DOHH2 (cell line): ENCODE data around the gene GJA1.

Source experiments
- H3F3A ChIP-seq: fragments of 200-600 bp; sonication (generic), shearing (Covaris generic); 2 replicates; pipeline ENCODE4 v1.6.0; 2016; ENCODE audit warnings: antibody characterized with exemption, mild to moderate bottlenecking; ENCODE audit not compliant: control insufficient read depth, insufficient read depth
- H3K27ac ChIP-seq: fragments of 200-600 bp; sonication (generic); 2 replicates; pipeline ENCODE4 v1.5.1; 2014; ENCODE audit warnings: low read depth, mild to moderate bottlenecking, low read length, moderate library complexity
- H3K27me3 ChIP-seq: fragments of 200-600 bp; sonication (generic); 2 replicates; pipeline ENCODE4 v1.6.1; 2014; ENCODE audit warnings: mild to moderate bottlenecking, low read length, mixed read lengths; ENCODE audit not compliant: control insufficient read depth
- H3K36me3 ChIP-seq: fragments of 200-600 bp; sonication (generic); 2 replicates; pipeline ENCODE4 v1.6.1; 2014; ENCODE audit warnings: mild to moderate bottlenecking, low read length, moderate library complexity, mixed read lengths; ENCODE audit not compliant: control insufficient read depth
- H3K4me1 ChIP-seq: fragments of 200-600 bp; sonication (generic); 2 replicates; pipeline ENCODE4 v1.6.1; 2014; ENCODE audit warnings: mild to moderate bottlenecking, low read length, mixed read lengths; ENCODE audit not compliant: control insufficient read depth
- H3K4me2 ChIP-seq: fragments of 200-600 bp; sonication (generic); 2 replicates; pipeline ENCODE4 v1.6.0; 2014; ENCODE audit warnings: mild to moderate bottlenecking, low read length, moderate library complexity
- H3K4me3 ChIP-seq: fragments of 200-600 bp; sonication (generic); 2 replicates; pipeline ENCODE4 v1.5.1; 2014; ENCODE audit warnings: mild to moderate bottlenecking, low read length, mixed read lengths
- H3K79me2 ChIP-seq: fragments of 200-600 bp; sonication (generic); 2 replicates; pipeline ENCODE4 v1.6.1; 2014; ENCODE audit warnings: mild to moderate bottlenecking, low read length, mixed read lengths; ENCODE audit not compliant: control insufficient read depth
- H3K9me2 ChIP-seq: fragments of 200-600 bp; sonication (generic); replicated peaks from 2 replicates; pipeline ENCODE4 v1.6.1; 2014; ENCODE audit warnings: mild to moderate bottlenecking, low read length, mixed read lengths; ENCODE audit not compliant: control insufficient read depth
- H3K9me3 ChIP-seq: fragments of 200-600 bp; sonication (generic); 2 replicates; pipeline ENCODE4 v1.6.1; 2014; ENCODE audit warnings: antibody characterized with exemption, low read length, mixed read lengths; ENCODE audit not compliant: control insufficient read depth, insufficient read depth
- H4K20me1 ChIP-seq: fragments of 200-600 bp; sonication (generic); 2 replicates; pipeline ENCODE4 v1.6.0; 2014; ENCODE audit warnings: low read depth, mild to moderate bottlenecking, antibody characterized with exemption, low read length, moderate library complexity; ENCODE audit not compliant: control insufficient read depth, insufficient read depth
- EZH2phosphoT487 ChIP-seq: fragments of 200-600 bp; sonication (generic); IDR thresholded peaks from 2 replicates; pipeline ENCODE4 v1.6.1; 2017; ENCODE audit warnings: borderline replicate concordance, mild to moderate bottlenecking, antibody characterized with exemption, low read length, moderate library complexity, mixed read lengths
- TF ChIP-seq, protein P1 (sequence below): fragments of 200-600 bp; sonication (generic); IDR thresholded peaks from one replicate; pipeline ENCODE4 v1.5.1; 2014; ENCODE audit warnings: antibody characterized with exemption, mild to moderate bottlenecking, low read depth, low read length; ENCODE audit not compliant: poor library complexity, severe bottlenecking

The GJA1 gene

DNA sequence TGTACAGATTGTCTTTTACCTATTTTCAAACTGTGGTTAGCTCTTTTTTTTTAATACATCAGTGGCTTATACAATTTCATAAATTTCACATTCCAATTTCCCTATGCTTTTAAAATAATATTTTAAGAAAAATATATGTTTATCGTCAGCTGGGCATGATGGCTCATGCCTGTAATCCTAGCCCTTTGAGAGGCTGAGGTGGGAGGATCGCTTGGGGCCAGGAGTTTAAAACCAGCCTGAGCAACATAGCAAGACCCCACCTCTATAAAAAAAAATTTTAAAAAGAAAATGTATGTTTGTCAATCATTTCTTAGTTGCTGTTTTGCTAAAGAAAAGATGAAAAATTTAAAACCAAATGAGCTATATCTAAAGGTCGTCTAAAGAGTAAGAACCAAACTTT is 3.4 kb downstream of the GJA1 start:
- no peaks in the 10 kb centered on the region for H3F3A ChIP-seq
- no peaks in the 10 kb centered on the region for H3K79me2 ChIP-seq
- H3K9me3 ChIP-seq: no peaks in the 10 kb centered on the region
- H3K4me1 ChIP-seq: no peaks in the 10 kb centered on the region; the same call in 1 of the 2 replicates
- no peaks in the 10 kb centered on the region for H3K36me3 ChIP-seq
- no peaks in the 10 kb centered on the region for H4K20me1 ChIP-seq
- H3K4me3 ChIP-seq: no peak overlapping the region
- no peaks in the 10 kb centered on the region for H3K9me2 ChIP-seq
- H3K27me3 ChIP-seq: no peaks in the 10 kb centered on the region
- H3K27ac ChIP-seq: no peak overlapping the region
- no peak overlapping the region for H3K4me2 ChIP-seq
- TF ChIP-seq EZH2phosphoT487: no peak
- TF ChIP-seq, protein P1, sequence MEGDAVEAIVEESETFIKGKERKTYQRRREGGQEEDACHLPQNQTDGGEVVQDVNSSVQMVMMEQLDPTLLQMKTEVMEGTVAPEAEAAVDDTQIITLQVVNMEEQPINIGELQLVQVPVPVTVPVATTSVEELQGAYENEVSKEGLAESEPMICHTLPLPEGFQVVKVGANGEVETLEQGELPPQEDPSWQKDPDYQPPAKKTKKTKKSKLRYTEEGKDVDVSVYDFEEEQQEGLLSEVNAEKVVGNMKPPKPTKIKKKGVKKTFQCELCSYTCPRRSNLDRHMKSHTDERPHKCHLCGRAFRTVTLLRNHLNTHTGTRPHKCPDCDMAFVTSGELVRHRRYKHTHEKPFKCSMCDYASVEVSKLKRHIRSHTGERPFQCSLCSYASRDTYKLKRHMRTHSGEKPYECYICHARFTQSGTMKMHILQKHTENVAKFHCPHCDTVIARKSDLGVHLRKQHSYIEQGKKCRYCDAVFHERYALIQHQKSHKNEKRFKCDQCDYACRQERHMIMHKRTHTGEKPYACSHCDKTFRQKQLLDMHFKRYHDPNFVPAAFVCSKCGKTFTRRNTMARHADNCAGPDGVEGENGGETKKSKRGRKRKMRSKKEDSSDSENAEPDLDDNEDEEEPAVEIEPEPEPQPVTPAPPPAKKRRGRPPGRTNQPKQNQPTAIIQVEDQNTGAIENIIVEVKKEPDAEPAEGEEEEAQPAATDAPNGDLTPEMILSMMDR: no peak

DNA sequence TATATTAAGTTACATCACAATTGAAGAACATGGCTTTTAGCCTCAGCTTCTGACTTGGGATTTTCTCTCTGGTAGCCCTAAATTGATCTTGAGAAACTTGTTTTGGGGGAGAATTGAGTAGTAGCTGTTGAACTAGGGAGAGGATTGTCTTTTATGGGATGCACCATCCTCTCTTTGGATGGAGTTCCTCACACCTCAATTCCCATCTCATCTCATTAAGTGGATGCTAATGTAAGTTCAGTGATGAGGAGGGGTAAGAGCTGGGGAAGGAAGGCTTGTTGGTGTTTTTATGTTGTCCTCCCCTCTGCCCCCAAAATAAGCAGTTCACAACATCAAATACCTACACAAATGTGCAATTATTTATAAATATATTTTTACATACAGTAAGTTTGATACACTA is 4.0 kb downstream of the GJA1 start:
- H3K27me3 ChIP-seq: no peaks in the 10 kb centered on the region
- H3K9me3 ChIP-seq: no peaks in the 10 kb centered on the region
- no peaks in the 10 kb centered on the region for H3F3A ChIP-seq
- no peaks in the 10 kb centered on the region for H3K36me3 ChIP-seq
- no peak overlapping the region for H3K27ac ChIP-seq
- H3K4me1 ChIP-seq: no peaks in the 10 kb centered on the region; the same call in 1 of the 2 replicates
- H3K9me2 ChIP-seq: no peaks in the 10 kb centered on the region
- no peak overlapping the region for H3K4me3 ChIP-seq
- TF ChIP-seq, protein P1: no peak
- TF ChIP-seq EZH2phosphoT487: no peak
- H3K4me2 ChIP-seq: no peak overlapping the region
- H3K79me2 ChIP-seq: no peaks in the 10 kb centered on the region
- H4K20me1 ChIP-seq: no peaks in the 10 kb centered on the region

DNA sequence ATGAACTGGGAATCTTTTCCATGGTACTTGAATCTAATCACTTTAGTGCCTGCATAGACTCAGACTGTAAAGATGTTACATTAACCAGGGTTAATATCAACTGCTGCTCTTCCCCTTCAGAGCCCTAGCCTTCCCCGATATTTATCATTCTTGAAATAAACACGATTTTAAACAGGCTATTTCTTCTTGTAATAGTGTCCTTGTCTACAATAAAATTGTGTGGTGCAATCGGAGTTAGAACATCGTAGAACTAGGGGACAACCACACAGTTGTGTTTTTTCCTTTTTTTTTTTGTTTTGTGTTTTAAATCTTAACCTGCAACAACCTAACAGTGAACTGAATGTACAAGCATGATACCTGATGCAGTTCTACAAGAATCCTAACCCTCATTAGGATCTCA is 4.5 kb downstream of the GJA1 start:
- no peaks in the 10 kb centered on the region for H4K20me1 ChIP-seq
- no peak overlapping the region for H3K4me3 ChIP-seq
- no peaks in the 10 kb centered on the region for H3K27me3 ChIP-seq
- no peak overlapping the region for H3K4me2 ChIP-seq
- no peaks in the 10 kb centered on the region for H3K79me2 ChIP-seq
- H3K4me1 ChIP-seq: no peaks in the 10 kb centered on the region; the same call in 1 of the 2 replicates
- no peak overlapping the region for H3K27ac ChIP-seq
- TF ChIP-seq, protein P1: no peak
- TF ChIP-seq EZH2phosphoT487: no peak
- no peaks in the 10 kb centered on the region for H3K9me2 ChIP-seq
- no peaks in the 10 kb centered on the region for H3F3A ChIP-seq
- no peaks in the 10 kb centered on the region for H3K36me3 ChIP-seq
- H3K9me3 ChIP-seq: no peaks in the 10 kb centered on the region
